Ishikawa (cell line): ENCODE data around the gene CCDC18.

Experiments
- CEBPB ChIP-seq: IDR thresholded peaks from 2 replicates; pipeline ENCODE4 v1.6.1; 2012
- CREB1 ChIP-seq: IDR thresholded peaks from 2 replicates; pipeline ENCODE4 v1.6.1; 2012; ENCODE audit warnings: low read depth
- EGR1 ChIP-seq: IDR thresholded peaks from 2 replicates; pipeline ENCODE4 v1.6.1; 2012
- EP300 ChIP-seq: IDR thresholded peaks from 2 replicates; pipeline ENCODE4 v1.6.1; 2012; ENCODE audit warnings: borderline replicate concordance
- FOXM1 ChIP-seq: IDR thresholded peaks from 2 replicates; pipeline ENCODE4 v1.6.1; 2012; ENCODE audit warnings: low read depth, borderline replicate concordance
- NFIC ChIP-seq: IDR thresholded peaks from 2 replicates; pipeline ENCODE4 v1.6.1; 2012
- RAD21 ChIP-seq: IDR thresholded peaks from 2 replicates; pipeline ENCODE4 v1.6.1; 2012; ENCODE audit warnings: low read depth
- REST ChIP-seq: IDR thresholded peaks from 2 replicates; pipeline ENCODE4 v1.6.1; 2012; ENCODE audit warnings: low read depth, mild to moderate bottlenecking
- TAF1 ChIP-seq: IDR thresholded peaks from 2 replicates; pipeline ENCODE4 v1.6.1; 2012; ENCODE audit warnings: low read depth, mild to moderate bottlenecking
- TCF12 ChIP-seq: IDR thresholded peaks from 2 replicates; pipeline ENCODE4 v1.6.1; 2012; ENCODE audit warnings: low read depth
- TEAD4 ChIP-seq: IDR thresholded peaks from 2 replicates; pipeline ENCODE4 v1.6.1; 2012
- YY1 ChIP-seq: IDR thresholded peaks from 2 replicates; pipeline ENCODE4 v1.6.1; 2012; ENCODE audit warnings: low read depth
- ZBTB7A ChIP-seq: IDR thresholded peaks from 2 replicates; pipeline ENCODE4 v1.6.1; 2012; ENCODE audit warnings: low read depth
- TF ChIP-seq, protein P1 (sequence below): IDR thresholded peaks from 2 replicates; pipeline ENCODE4 v1.6.1; 2012
- TF ChIP-seq, protein P2 (sequence below): IDR thresholded peaks from 2 replicates; pipeline ENCODE4 v1.6.1; 2012

Gene CCDC18

DNA sequence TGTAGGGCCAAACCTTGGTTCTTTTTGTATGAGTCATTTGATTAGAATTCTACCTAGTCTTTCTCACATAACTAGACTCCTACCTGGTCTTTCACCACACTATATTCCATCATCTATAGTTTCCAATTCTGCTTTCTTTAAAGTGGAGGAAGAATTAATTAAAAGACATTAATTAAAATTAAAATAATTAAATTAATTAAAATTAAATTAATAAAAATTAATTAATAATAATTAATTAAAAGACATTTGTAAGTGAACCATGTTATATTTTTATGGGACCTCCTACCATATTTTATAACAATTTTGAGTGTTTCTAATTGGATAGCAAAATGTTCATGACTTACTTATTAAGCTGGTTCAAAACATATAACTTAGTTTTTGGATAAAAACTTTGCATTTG lies 77.4 kb downstream of the CCDC18 start:
- TF ChIP-seq REST, result no peak
- TF ChIP-seq YY1, result no peak
- TF ChIP-seq TEAD4, result no peak
- no peak for TF ChIP-seq FOXM1
- no peak for TF ChIP-seq CEBPB
- no peak for TF ChIP-seq NFIC
- no peak for TF ChIP-seq ZBTB7A
- no peak for TF ChIP-seq EP300
- no peak for TF ChIP-seq CREB1
- TF ChIP-seq, protein P1, sequence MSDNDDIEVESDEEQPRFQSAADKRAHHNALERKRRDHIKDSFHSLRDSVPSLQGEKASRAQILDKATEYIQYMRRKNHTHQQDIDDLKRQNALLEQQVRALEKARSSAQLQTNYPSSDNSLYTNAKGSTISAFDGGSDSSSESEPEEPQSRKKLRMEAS, result no peak
- TF ChIP-seq, protein P2, sequence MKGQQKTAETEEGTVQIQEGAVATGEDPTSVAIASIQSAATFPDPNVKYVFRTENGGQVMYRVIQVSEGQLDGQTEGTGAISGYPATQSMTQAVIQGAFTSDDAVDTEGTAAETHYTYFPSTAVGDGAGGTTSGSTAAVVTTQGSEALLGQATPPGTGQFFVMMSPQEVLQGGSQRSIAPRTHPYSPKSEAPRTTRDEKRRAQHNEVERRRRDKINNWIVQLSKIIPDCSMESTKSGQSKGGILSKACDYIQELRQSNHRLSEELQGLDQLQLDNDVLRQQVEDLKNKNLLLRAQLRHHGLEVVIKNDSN, result no peak
- no peak for TF ChIP-seq EGR1
- no peak for TF ChIP-seq TAF1
- TF ChIP-seq RAD21, result no peak
- no peak for TF ChIP-seq TCF12

DNA sequence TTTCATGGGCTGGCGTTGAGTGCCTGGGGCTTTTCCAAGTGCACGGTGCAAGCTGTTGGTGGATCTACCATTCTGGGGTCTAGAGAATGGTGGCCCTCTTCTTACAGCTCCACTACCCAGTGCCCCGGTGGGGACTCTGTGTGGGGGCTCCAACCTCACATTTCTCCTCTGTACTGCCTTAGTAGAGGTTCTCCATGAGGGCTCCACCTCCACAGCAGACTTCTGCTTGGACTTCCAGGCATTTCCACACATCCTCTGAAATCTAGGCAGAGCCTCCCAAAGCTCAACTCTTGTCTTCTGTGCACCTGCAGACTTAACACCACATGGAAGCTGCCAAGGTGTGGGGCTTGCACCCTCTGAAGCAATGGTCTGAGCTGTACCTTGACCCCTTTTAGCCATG lies 82.1 kb downstream of the CCDC18 start:
- TF ChIP-seq, protein P1, result no peak
- TF ChIP-seq CEBPB (no peak), TCF12 (no peak), YY1 (no peak), REST (no peak), ZBTB7A (no peak), RAD21 (no peak), EP300 (no peak), FOXM1 (no peak), TEAD4 (no peak), TAF1 (no peak), CREB1 (no peak), NFIC (no peak), EGR1 (no peak)
- TF ChIP-seq, protein P2, result no peak

GRCh38 chr1:93275634-93276295 lies 95.2 kb downstream of the CCDC18 start:
- no peak for TF ChIP-seq RAD21
- TF ChIP-seq, protein P1, result no peak
- no peak for TF ChIP-seq REST
- TF ChIP-seq EP300, result no peak

DNA sequence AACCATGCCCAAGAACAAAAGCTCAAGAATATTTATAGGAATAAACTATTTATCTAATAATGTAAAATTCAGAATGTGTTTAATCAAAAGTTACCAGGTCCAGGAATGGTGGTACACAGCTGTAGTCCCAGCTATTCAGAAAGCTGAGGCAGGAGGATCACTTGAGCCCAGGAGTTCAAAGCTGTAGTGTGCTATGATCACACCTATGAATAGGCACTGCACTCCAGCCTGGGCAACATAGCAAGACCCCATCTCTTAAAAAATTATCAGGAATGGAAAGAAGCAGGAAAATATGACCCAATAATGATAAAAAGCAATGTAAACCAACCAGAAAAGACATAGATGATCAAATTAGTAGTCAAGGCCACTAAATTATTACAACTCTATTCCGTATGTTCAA lies 103.0 kb downstream of the CCDC18 start:
- TF ChIP-seq ZBTB7A (no peak), EP300 (no peak), REST (no peak), CREB1 (no peak), TEAD4 (no peak), TCF12 (no peak)
